HUES48 (cell line): ENCODE data around the gene STAMBPL1.

ENCODE experiments used
- H3K27ac ChIP-seq: one replicate; pipeline ENCODE4 v1.7.0; 2013; ENCODE audit warnings: low read depth, low read length, inconsistent platforms
- H3K27me3 ChIP-seq: 2 replicates; pipeline ENCODE4 v1.6.1; 2013; ENCODE audit warnings: mild to moderate bottlenecking, low read length; ENCODE audit not compliant: control insufficient read depth, insufficient read depth
- H3K36me3 ChIP-seq: 2 replicates; pipeline ENCODE4 v1.6.1; 2013; ENCODE audit warnings: low read length; ENCODE audit not compliant: control insufficient read depth, insufficient read depth
- H3K4me1 ChIP-seq: 2 replicates; pipeline ENCODE4 v1.6.1; 2013; ENCODE audit warnings: mild to moderate bottlenecking, low read length; ENCODE audit not compliant: control insufficient read depth, insufficient read depth
- H3K4me3 ChIP-seq: 2 replicates; pipeline ENCODE4 v1.5.1; 2013; ENCODE audit warnings: mild to moderate bottlenecking, low read depth, low read length
- H3K9ac ChIP-seq: 2 replicates; pipeline ENCODE4 v1.6.1; 2013; ENCODE audit warnings: mild to moderate bottlenecking, low read depth, low read length, moderate library complexity
- H3K9me3 ChIP-seq: 2 replicates; pipeline ENCODE4 v1.6.1; 2013; ENCODE audit warnings: low read length; ENCODE audit not compliant: control insufficient read depth, insufficient read depth

Gene STAMBPL1

GRCh38 chr10:88858491-88858890 lies 21.6 kb upstream of the STAMBPL1 start:
- Histone ChIP-seq H3K36me3 (no peaks in the 10 kb centered on the region), H3K9ac (no peak overlapping the region), H3K4me3 (no peak overlapping the region), H3K27me3 (no peaks in the 10 kb centered on the region), H3K4me1 (peaks cover 4% of the 10 kb centered on the region; the same call in 1 of the 2 replicates), H3K9me3 (no peaks in the 10 kb centered on the region), H3K27ac (no peak overlapping the region)

GRCh38 chr10:88861036-88861435 lies 19.0 kb upstream of the STAMBPL1 start:
- Histone ChIP-seq H3K9me3 (no peaks in the 10 kb centered on the region), H3K36me3 (no peaks in the 10 kb centered on the region), H3K9ac (no peak overlapping the region), H3K27ac (no peak overlapping the region), H3K4me1 (no peaks in the 10 kb centered on the region), H3K4me3 (no peak overlapping the region), H3K27me3 (no peaks in the 10 kb centered on the region)

- Histone ChIP-seq H3K4me3 (no peak overlapping the region), H3K9me3 (no peaks in the 10 kb centered on the region), H3K27ac (no peak overlapping the region), H3K9ac (no peak overlapping the region), H3K36me3 (no peaks in the 10 kb centered on the region), H3K4me1 (0 out of 2 replicates have a peak, but pooled peaks cover 6% of the 10 kb centered on the region), H3K27me3 (no peaks in the 10 kb centered on the region)
Observed at GRCh38 chr10:88865281-88865876, 14.7 kb upstream of the STAMBPL1 start.

GRCh38 chr10:88866454-88866853 lies 13.6 kb upstream of the STAMBPL1 start:
- no peaks in the 10 kb centered on the region for H3K9me3 ChIP-seq
- H3K27ac ChIP-seq: no peak overlapping the region
- H3K9ac ChIP-seq: no peak overlapping the region
- no peaks in the 10 kb centered on the region for H3K27me3 ChIP-seq
- no peaks in the 10 kb centered on the region for H3K36me3 ChIP-seq
- H3K4me1 ChIP-seq: 0 out of 2 replicates have a peak, but pooled peaks cover 6% of the 10 kb centered on the region
- no peak overlapping the region for H3K4me3 ChIP-seq

- H3K4me3 ChIP-seq: no peak overlapping the region
Observed at GRCh38 chr10:88870089-88870488, 10.0 kb upstream of the STAMBPL1 start.

GRCh38 chr10:88873757-88874156 lies 6.3 kb upstream of the STAMBPL1 start:
- H3K9me3 ChIP-seq: no peaks in the 10 kb centered on the region
- H3K9ac ChIP-seq: no peak overlapping the region
- no peak overlapping the region for H3K27ac ChIP-seq
- peaks cover 3% of the 10 kb centered on the region for H3K27me3 ChIP-seq
- H3K4me3 ChIP-seq: no peak overlapping the region
- 0 out of 2 replicates have a peak, but pooled peaks cover 6% of the 10 kb centered on the region for H3K4me1 ChIP-seq
- H3K36me3 ChIP-seq: no peaks in the 10 kb centered on the region

More at GRCh38 chr10:88870089-88870488, 10.0 kb upstream of the STAMBPL1 start:
- no peaks in the 10 kb centered on the region for H3K27me3 ChIP-seq
- H3K9me3 ChIP-seq: no peaks in the 10 kb centered on the region
- 0 out of 2 replicates have a peak, but pooled peaks cover 6% of the 10 kb centered on the region for H3K4me1 ChIP-seq
- no peak overlapping the region for H3K9ac ChIP-seq
- H3K36me3 ChIP-seq: no peaks in the 10 kb centered on the region
- no peak overlapping the region for H3K27ac ChIP-seq

GRCh38 chr10:88874281-88874680 lies 5.8 kb upstream of the STAMBPL1 start:
- Histone ChIP-seq H3K4me1 (peaks cover 6% of the 10 kb centered on the region; the same call in 1 of the 2 replicates), H3K27ac (no peak overlapping the region), H3K9ac (no peak overlapping the region), H3K9me3 (no peaks in the 10 kb centered on the region), H3K4me3 (no peak overlapping the region), H3K36me3 (no peaks in the 10 kb centered on the region), H3K27me3 (peaks cover 9% of the 10 kb centered on the region)

- Histone ChIP-seq H3K27ac (no peak overlapping the region), H3K9ac (no peak overlapping the region), H3K9me3 (no peaks in the 10 kb centered on the region), H3K4me1 (peaks cover 7% of the 10 kb centered on the region; the same call in 1 of the 2 replicates), H3K36me3 (no peaks in the 10 kb centered on the region), H3K27me3 (peaks cover 15% of the 10 kb centered on the region), H3K4me3 (no peak overlapping the region)
Observed at GRCh38 chr10:88875081-88875480, 5.0 kb upstream of the STAMBPL1 start.

GRCh38 chr10:88877298-88877697 lies 2.7 kb upstream of the STAMBPL1 start:
- Histone ChIP-seq H3K4me3 (no peak overlapping the region), H3K9me3 (no peaks in the 10 kb centered on the region), H3K27me3 (peaks cover 15% of the 10 kb centered on the region), H3K9ac (no peak overlapping the region), H3K4me1 (peaks cover 5% of the 10 kb centered on the region; the same call in 1 of the 2 replicates), H3K27ac (no peak overlapping the region), H3K36me3 (no peaks in the 10 kb centered on the region)

GRCh38 chr10:88880282-88881076 lies 434 bp downstream of the STAMBPL1 start:
- H3K27me3 ChIP-seq: peaks cover 15% of the 10 kb centered on the region
- peak overlapping the region; percentile 76 for H3K27ac ChIP-seq
- H3K9ac ChIP-seq: peak overlapping the region; percentile 75
- H3K4me3 ChIP-seq: peak overlapping the region; percentile 84
- peaks cover 9% of the 10 kb centered on the region; the same call in 1 of the 2 replicates for H3K4me1 ChIP-seq
- no peaks in the 10 kb centered on the region for H3K9me3 ChIP-seq
- no peaks in the 10 kb centered on the region for H3K36me3 ChIP-seq

GRCh38 chr10:88881320-88881719 lies 1.3 kb downstream of the STAMBPL1 start:
- Histone ChIP-seq H3K4me1 (peaks cover 11% of the 10 kb centered on the region; the same call in 1 of the 2 replicates), H3K27me3 (peaks cover 15% of the 10 kb centered on the region), H3K36me3 (no peaks in the 10 kb centered on the region), H3K27ac (no peak overlapping the region), H3K9me3 (no peaks in the 10 kb centered on the region), H3K4me3 (peak overlapping the region; percentile 84), H3K9ac (no peak overlapping the region)
